Skeletal muscle cell (primary cell): ENCODE measurements around the gene ACOXL.
"Not testable (repeated sequence)": the region's sequence is repeated elsewhere in the genome, so short reads cannot be mapped to it uniquely, and the experiment has no call there.

ENCODE experiments used
- DNase-seq: peaks from one replicate; pipeline ENCODE4 v3.0.0-alpha.2; 2010; ENCODE audit warnings: low read depth
- H3K4me3 ChIP-seq: 2 replicates; pipeline ENCODE4 v1.5.1; 2011; ENCODE audit warnings: low read depth, mild to moderate bottlenecking, control low read depth, low read length, moderate library complexity

ACOXL gene

GRCh38 chr2:111039628-111040383 lies 307.4 kb downstream of the ACOXL start:
- no peak for DNase-seq
- no peak overlapping the region for H3K4me3 ChIP-seq

GRCh38 chr2:111041398-111042202 lies 309.2 kb downstream of the ACOXL start:
- DNase-seq = no peak
- no peak overlapping the region for H3K4me3 ChIP-seq

DNA sequence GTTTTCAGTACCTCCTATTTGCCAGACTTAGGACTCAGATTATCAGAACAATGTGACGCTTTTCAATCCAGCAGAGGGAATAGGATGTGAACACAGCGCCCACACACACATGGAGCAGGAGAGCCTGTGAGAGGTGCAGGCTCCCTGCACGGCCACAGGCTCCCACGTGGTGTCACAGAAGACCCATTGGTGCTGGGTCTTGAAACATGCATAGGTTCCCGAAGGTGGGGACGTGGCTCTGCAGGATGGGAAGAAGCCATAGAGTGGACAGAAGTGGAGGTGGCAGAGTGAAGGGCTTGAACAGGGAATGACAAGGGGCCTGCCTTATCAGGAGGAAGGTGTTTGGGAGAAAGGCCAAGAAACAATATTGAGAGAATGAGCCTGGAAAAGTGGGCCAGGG lies 309.9 kb downstream of the ACOXL start:
- no peak overlapping the region for H3K4me3 ChIP-seq
- no peak for DNase-seq

DNA sequence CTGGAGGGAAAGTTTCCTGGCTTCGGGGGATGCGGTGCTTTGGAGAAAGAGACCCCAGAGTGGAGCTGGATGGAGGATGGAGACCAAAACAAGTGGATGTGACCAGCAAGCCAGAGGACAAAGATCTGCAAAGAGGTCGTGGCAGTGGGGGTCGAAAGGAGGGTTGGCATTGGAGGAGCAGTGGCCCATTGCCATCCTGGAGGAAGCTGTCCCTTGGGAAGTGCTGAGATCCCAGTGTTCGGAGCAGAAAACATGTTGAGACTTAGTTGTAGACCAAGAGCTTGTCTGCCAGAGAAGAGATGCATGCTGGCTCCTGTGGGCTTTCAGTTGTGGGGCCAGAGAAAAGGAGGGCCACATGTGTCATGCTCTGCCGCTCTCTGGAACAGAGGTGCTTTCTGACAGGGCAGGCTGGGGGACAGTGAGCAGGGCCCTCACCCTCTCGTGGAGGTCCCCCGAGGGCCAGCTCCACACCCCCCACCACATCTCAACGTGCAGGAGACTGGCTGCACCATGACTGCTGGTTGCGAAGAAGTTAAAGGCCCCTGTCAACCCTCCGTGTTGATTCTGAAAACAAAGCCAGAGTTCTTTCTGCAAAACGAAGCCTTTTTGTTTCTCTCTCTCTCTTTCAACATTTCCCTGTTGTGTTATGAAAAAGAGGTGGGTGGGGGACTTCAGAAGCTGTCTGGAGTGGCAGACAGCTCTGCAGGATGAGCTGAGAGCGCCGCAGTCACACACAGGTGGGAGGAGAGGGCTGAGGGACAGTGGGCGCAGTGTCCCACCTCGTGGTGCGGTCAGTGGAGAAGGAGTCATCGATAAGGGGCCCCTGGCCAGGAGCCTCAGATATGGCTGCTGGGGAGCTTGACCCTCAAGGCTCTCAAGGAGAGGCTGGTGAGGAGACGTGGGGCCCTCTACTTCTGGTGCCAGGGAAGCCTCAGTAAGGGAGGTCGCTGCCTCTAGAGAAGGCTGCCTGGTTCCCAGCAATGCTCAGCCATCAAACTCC lies 310.7 kb downstream of the ACOXL start:
- H3K4me3 ChIP-seq = no peak overlapping the region
- DNase-seq = no peak

DNA sequence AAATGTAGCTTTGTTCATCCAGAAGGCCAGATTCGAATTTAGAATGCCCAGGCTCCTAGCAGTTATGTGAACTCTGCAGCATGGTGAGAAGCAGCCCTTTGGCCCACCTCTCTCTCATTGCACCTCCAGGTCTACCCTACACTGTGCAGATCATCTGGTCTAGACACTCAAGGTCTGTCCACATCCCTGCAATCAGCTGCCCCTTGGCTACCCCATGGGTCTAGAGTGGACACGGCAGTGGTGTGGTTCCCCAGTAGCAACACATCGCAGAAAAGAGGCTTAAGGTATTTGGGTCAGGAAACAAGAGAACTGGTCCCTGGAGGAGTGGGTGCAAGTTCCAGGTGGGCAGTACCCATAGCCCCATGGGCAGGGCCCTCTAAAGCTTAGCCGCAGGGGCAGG lies 311.7 kb downstream of the ACOXL start:
- H3K4me3 ChIP-seq = no peak overlapping the region
- no peak for DNase-seq

GRCh38 chr2:111045236-111045635 lies 312.9 kb downstream of the ACOXL start:
- not testable (repeated sequence) for H3K4me3 ChIP-seq, DNase-seq

DNA sequence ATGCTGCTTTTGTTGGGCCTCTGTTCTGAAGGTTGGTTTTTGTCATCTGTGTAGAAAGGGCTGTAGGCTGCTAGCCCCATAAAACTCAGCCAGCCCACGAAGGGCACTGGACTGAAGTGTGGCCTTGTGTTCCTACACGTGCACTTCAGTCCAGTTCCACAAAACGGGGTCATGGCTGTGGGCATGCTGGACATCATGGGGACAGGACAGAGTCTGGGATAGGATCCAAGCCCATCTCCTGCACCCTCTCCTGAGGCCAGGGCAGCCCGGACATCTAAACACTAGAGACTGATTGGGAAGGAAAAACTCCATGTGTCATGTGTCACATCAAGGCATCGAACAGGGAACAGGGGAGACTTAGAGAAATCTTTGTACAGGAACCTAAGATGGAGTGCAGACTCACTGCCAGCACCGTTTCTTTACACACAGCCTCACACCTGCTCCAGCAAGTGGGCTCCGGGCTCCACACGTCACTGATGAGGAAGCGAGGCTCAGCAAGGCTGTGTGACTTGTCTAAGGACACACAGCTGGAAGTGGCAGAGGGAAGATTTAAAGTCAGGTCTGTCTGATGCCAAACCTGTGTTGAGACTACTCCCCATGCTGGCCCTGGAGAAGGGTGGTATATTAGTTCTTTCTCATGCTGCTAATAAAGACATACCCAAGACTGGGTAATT lies 313.5 kb downstream of the ACOXL start:
- no peak overlapping the region for H3K4me3 ChIP-seq
- no peak for DNase-seq

GRCh38 chr2:111046670-111047069 lies 314.3 kb downstream of the ACOXL start:
- H3K4me3 ChIP-seq = no peak overlapping the region
- no peak for DNase-seq

DNA sequence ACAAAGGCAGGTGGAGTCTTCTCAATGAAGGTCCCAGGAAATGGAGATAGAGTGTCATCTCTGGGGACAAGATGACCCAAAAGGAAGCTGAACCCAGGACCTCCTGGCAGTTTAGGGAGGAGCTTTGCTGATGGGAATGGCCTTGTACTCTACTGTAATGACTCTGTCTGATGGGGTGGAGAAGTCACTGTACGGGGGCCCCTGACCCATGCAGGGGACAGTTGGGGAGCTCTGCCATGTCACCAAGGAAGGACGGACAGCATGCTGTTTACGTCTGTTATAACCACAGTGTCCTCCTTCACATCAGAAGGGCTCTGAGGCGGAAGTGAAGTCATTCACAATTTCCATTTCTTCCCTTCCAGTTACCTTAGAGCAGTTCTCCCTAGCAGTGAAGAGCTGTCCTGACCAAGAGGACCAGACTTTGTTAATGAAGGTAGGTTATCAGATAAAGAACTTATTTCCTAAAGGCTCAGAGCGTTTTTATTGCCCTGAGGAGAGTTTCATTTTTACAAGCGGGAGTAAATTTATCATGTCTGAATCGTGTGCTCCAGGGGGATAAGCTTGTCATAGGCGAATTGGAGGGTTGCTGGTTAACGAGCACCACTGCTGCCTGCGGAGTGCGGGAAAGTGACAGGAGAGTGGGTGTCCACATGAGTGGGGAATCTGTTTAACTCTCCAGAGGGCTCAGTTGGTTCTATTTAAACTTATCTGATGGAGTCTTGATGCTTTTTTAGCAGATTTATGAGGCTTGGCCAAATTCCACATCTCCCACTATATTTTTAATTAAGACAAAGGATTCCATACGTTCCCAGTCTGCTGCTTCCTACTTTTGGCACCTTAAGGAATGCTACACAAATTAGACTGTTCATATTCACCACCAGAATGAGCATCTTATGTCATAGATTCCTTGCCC lies 316.7 kb downstream of the ACOXL start:
- no peak for DNase-seq
- no peak overlapping the region for H3K4me3 ChIP-seq

DNA sequence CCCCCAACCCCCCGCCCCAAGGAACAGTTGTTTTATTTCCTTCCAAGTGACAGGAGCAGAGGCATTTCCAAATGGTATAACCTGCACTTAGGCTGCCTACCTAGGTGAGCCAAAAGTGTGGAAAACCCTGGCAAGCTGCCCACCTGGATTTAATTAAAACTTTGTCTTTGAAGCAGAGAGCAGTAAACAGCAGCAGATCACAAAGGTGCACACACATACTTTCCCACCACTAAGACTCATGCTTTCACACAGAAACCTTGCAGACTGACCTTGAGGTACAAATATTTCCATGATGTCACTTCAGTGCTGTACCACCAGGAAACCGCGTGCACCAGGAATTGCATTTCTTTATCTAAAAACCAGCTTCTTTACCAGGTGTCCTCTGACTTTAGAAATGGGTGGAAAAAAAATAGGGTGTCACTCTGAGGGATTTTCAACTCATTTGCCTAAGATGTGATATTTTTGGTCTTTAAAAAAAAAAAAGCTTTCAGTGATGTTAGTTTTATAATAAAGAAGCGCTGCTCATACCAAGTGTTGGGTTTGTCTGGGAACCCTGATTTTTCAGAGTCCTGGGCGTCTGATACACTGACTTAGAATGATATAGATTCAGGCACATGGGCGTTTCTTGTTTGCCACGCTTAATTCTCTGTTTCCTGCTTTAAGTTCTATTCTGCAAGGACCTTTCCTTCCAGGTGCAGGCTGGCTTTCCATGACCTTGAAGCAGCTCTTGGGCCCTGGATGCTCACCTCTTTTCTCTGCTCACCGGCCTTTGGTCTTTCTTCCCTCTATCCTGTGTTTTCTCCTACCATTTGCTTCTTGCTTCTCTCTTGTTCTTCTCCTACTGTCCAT lies 317.6 kb downstream of the ACOXL start:
- H3K4me3 ChIP-seq = no peak overlapping the region
- DNase-seq = no peak

DNA sequence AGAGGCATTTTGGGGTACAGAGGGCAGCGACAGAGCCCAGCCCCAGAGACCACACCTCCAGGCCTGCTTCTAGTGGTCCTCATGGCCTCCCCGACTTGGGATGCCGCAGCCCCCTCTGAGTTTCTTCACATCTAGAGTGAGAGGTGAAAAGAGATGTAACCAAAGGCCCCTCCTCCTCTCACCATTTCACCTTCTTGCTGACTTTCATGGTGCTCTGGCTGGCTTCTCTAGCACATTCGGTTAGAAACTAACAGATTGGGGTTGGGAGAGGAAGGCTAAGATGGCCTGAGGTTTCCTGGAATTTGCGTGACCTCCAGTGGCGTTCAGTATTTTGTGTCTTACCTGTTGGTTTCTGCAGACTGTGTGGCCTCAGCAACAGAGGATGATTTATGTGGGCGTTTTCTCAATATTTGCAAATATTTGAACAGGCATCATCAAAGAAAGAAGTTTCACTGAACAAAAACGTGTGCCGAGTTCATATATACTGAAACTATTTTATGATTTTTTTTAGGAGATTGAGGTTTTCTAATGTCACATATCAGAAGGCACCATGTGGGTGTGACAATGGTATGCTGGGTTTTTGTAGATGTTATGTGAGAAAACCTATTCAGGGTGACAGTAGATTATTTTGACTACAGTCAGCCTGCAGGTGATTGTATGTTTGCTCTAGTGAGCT lies 318.5 kb downstream of the ACOXL start:
- H3K4me3 ChIP-seq = no peak overlapping the region
- no peak for DNase-seq

DNA sequence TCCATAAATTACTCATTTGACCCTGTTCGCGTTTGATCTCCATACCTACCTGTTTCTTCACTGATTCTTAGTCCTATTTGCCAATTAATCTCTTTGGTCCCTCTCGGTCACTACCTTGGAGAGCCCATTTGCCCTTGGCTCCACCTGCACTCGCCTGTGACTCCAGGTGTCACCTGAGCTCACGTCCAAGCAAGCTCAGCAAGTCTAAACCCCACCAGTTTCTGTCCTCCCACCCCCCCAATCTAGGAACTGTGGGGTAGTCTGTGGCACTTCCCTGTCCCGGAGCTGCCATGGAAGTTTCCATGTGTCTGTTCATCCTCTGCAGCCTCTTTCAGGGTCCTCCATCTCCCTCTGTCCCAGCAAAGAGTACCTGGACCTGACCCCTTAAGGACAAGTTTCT lies 320.2 kb downstream of the ACOXL start:
- H3K4me3 ChIP-seq = no peak overlapping the region
- no peak for DNase-seq

GRCh38 chr2:111053266-111053665 lies 320.9 kb downstream of the ACOXL start:
- H3K4me3 ChIP-seq = no peak overlapping the region
- no peak for DNase-seq

GRCh38 chr2:111053825-111054515 lies 321.6 kb downstream of the ACOXL start:
- no peak for DNase-seq
- H3K4me3 ChIP-seq = no peak overlapping the region

DNA sequence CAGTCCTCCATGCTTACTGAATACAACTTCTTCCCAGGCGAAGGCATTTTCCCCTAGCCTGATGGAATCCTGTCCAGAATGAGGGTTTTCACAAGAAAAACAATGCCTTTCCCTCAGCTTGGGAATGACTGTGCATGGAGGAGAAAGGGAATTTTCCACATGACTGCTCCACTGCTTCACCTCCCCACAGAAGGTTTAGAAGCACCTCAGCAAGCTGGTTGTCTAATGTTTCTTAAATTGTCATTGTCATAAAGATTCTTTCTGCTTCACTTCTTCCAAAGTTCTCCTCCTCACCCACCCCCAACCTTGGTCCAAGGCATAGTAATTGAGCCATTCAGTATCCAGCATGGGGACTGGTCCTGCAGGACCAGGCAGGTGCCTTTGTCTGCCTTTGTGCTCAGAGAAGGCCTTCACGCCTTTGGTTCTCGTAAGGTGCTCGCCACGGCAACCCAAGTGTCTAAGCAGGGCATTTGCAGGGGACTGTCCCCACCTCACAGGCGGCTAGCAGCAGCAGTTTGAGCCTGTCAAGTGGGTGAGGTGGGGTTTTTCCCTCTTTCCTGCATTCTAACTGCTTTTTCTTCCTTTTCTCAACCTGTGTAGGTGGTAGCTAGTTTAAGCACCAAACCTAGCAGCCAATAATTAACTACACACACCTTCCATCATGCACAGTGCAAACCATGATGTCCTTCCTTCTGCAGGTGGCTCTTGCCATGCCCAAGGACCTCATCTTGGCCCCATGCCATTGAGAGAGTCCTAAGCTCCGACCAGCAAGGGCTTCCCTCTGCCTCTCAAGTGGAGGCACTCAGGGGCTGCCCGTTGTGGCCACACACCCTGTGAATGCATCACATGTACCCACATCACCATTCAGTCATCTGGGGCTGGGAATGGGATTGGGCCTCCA lies 322.7 kb downstream of the ACOXL start:
- H3K4me3 ChIP-seq = no peak overlapping the region
- DNase-seq = no peak
